Heart left ventricle (tissue), 16 donors: ENCODE data around the gene KRT2. TPM values are rescaled to one million over a fixed set of nuclear protein-coding genes. Genes with fewer than 3 reads are reported as not detected.

Experiments used
- ATAC-seq, 4 donors: fragments of 200-7000 bp; cut with Tn5 transposase; one replicate each; pipeline ENCODE4 v1.9.1; 2020 to 2022; ENCODE audit warnings: moderate library complexity in 4 of 4, mild to moderate bottlenecking in 3 of 4, moderate number of reproducible peaks in 1 of 4
- DNase-seq, 5 donors: peaks; one replicate each; pipeline ENCODE4 v3.0.0-alpha.2; 2020
- H3K27ac ChIP-seq, 12 donors: fragments of 200-600 bp; sonication (generic) in 4 of 12; one replicate each; pipeline versions ENCODE4 v1.5.0 to v1.8.0; 2016 to 2022; ENCODE audit warnings: mild to moderate bottlenecking in 2 of 12
- H3K27me3 ChIP-seq, 9 donors: fragments of 200-600 bp; sonication (generic) in 2 of 9; one replicate each; pipeline versions ENCODE4 v1.5.1 to v1.8.0; 2016 to 2022; ENCODE audit warnings: mild to moderate bottlenecking in 3 of 9
- H3K36me3 ChIP-seq, 9 donors: fragments of 200-600 bp; sonication (generic) in 2 of 9; one replicate each; pipeline versions ENCODE4 v1.5.0 to v1.8.0; 2018 to 2022; ENCODE audit warnings: mild to moderate bottlenecking in 2 of 9
- H3K4me1 ChIP-seq, 12 donors: fragments of 200-600 bp; sonication (generic) in 4 of 12; one replicate each; pipeline versions ENCODE4 v1.5.0 to v1.8.0; 2016 to 2022; ENCODE audit warnings: mild to moderate bottlenecking in 3 of 12
- H3K4me3 ChIP-seq, 12 donors: fragments of 200-600 bp; sonication (generic) in 4 of 12; one replicate each; pipeline versions ENCODE4 v1.5.0 to v1.8.0; 2017 to 2022; ENCODE audit warnings: mild to moderate bottlenecking in 9 of 12, moderate library complexity in 4 of 12
- H3K9me3 ChIP-seq, 12 donors: fragments of 200-600 bp; sonication (generic) in 4 of 12; one replicate each; pipeline versions ENCODE4 v1.5.0 to v1.8.0; 2016 to 2022; ENCODE audit warnings: mild to moderate bottlenecking in 1 of 12
- POLR2A ChIP-seq, 2 donors: fragments of 450-650 bp; IDR thresholded peaks; one replicate each; pipeline ENCODE4 v1.6.1; 2017; ENCODE audit warnings: antibody characterized with exemption in 2 of 2, mild to moderate bottlenecking in 2 of 2, moderate library complexity in 2 of 2
- WGBS, 4 donors: extraction: QIAGEN DNeasy Blood & Tissue Kit in 2 of 4; methylation state at CpG; one replicate each; pipeline versions ENCODE4 v1.1.5 to v1.1.7; 2013 to 2018; 5-methylcytosine and 5-hydroxymethylcytosine counted together
- intact Hi-C, 10 donors: fragments of 100-400 bp; cut with DNase I; formaldehyde crosslinking; loops; one replicate each; pipeline versions ENCODE4 v1.11.1 to v1.14.2; 2022
- polyA plus RNA-seq, 2 donors: library from polyadenylated mRNA; stranded (reverse); fragments of 200-250 nt; gene quantifications; one replicate each; pipeline ENCODE4 v1.2.3, GENCODE V29; 2013
- total RNA-seq, 9 donors: library from RNA; depleted of rRNA in 2 of 9; stranded (reverse); fragments of >200 nt in 2 of 9; fragmentation: NEBNext Ultra II Directional in 3 of 9; extraction: Animal tissue kit (Norgen Biotek cat#: 25700) in 3 of 9; gene quantifications; one replicate each; pipeline versions ENCODE4 v1.1.0 to v1.2.4, GENCODE V29; 2016 to 2023
- TF ChIP-seq, protein P1 (sequence below), 12 donors: fragments of 200-600 bp; sonication (generic) in 4 of 12; IDR thresholded peaks; one replicate each; pipeline versions ENCODE4 v1.5.0 to v1.8.0; 2018 to 2022; ENCODE audit warnings: antibody characterized with exemption in 12 of 12, mild to moderate bottlenecking in 5 of 12
- donor health status: ischemic (EF 13 %, LVEDD 7.1; RV severe dilation, severe dysfunction).
- donor health status: healthy with polysubstance abuse.
- donor health status: DM: no; HTN: yes; CAD: no.
- donor health status: DM: no; HTN: no; CAD: no.
- donor health status: ischemic (EF 25% LVEDD 6.9; RV normal size, moderate dysfunction).
- donor health status: ischemic (EF 25% LVEDD 5.7; RV mildly dilated, moderate dysfunction).
- donor health status: healthy.
- donor health status: DM: yes; HTN: yes; CAD: no.
- donor health status: ischemic (EF 35%, LVEDD 5.7; RV mildly dilated, moderate dysfunction).
- donor health status: nonischemic (EF 11% LVEDD 7.7; RV severe dilation, severe dysfunction).
- donor health status: DM: yes; HTN: yes; CAD: no.
- donor health status: PGD.
- donor health status: ischemic (EF 29% LVEDD 5.4; RV normal size, mild dysfunction).
- donor health status: nonischemic (EF 23%, LVEDD 6.1; RV moderate dilation, normal function).

Gene KRT2
- total and polyA plus RNA-seq, 11 donors = not detected

DNA sequence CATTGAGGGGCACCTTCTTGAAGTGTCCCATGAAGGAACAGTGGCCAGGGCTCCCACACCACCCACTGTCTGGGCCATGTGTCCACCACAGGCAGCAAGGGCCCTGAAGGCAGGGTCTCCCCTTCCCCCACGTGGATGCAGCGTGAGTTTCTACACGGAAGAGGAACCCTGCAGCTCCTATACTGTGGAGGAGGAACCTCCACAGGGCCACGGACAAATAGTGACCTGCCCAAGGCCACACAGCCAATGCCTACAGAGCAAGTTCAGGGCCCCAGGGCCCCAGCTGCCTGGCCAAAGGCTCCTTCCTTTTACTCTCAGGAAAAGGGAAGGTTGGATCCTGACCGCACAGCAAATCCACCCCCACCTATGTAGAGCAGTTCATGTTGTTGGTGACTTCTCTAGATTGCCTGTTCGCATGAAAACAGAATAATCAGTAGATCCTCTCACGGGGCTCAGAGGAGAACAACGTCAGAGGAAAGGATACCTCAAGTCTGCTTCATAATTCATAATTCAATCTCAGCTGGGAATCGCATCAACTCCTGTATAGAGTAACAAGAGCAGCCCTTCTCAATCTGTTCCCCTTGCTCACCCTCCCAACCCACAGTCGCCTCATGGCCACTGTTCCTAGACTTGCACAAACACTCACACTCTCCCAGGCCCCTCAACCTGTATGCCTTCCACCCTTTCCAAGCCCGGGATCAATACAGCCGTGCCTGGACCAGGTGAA lies 22.6 kb downstream of the KRT2 start:
- Histone ChIP-seq H3K4me1 (peaks cover 0 to under 1% (median 0%) of the 10 kb centered on the region in 12 donors), H3K27ac (no peak overlapping the region), H3K9me3 (no peaks in the 10 kb centered on the region), H3K27me3 (peaks cover 0 to 14% (median 0%) of the 10 kb centered on the region in 9 donors), H3K4me3 (no peak overlapping the region), H3K36me3 (no peaks in the 10 kb centered on the region)
- TF ChIP-seq, protein P1, sequence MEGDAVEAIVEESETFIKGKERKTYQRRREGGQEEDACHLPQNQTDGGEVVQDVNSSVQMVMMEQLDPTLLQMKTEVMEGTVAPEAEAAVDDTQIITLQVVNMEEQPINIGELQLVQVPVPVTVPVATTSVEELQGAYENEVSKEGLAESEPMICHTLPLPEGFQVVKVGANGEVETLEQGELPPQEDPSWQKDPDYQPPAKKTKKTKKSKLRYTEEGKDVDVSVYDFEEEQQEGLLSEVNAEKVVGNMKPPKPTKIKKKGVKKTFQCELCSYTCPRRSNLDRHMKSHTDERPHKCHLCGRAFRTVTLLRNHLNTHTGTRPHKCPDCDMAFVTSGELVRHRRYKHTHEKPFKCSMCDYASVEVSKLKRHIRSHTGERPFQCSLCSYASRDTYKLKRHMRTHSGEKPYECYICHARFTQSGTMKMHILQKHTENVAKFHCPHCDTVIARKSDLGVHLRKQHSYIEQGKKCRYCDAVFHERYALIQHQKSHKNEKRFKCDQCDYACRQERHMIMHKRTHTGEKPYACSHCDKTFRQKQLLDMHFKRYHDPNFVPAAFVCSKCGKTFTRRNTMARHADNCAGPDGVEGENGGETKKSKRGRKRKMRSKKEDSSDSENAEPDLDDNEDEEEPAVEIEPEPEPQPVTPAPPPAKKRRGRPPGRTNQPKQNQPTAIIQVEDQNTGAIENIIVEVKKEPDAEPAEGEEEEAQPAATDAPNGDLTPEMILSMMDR (IDR thresholded peaks at IDR 0.05) = no peak
- no peak for TF ChIP-seq POLR2A (IDR thresholded peaks at IDR 0.05)
- intact Hi-C loops = no loop called here
- ATAC-seq = no peak
- WGBS, 4 donors = 81 to 88% (median 82%) methylated on average over 10 to 12 of the region's 12 CpGs
- DNase-seq = no peak

DNA sequence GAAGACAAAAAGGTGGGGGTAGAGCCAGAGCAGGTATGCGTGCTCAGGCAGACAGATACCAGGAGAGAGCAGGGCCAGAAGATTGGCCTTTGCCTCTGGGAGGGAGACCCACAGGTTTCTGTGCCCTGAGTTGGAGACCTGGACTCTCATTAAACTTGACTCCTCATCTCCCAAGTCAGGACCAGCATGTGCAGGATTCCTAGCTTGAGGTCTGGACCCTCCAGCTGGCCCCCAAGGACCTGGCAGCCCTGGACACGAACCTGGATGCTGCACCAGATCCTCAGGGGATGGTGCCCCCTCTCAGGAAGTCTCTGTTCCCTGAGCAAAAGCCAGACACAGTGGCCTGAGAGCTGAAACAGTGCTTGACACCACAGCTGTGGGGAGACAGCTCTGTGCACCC lies 23.2 kb downstream of the KRT2 start:
- ATAC-seq = no peak
- Histone ChIP-seq H3K4me1 (no peaks in the 10 kb centered on the region), H3K36me3 (no peaks in the 10 kb centered on the region), H3K27me3 (peaks cover 0 to 16% (median 0%) of the 10 kb centered on the region in 9 donors), H3K9me3 (peaks cover 0 to 4% (median 0%) of the 10 kb centered on the region in 12 donors), H3K4me3 (no peak overlapping the region), H3K27ac (no peak overlapping the region)
- intact Hi-C loops = no loop called here
- TF ChIP-seq POLR2A (IDR thresholded peaks at IDR 0.05) = no peak
- TF ChIP-seq, protein P1 (IDR thresholded peaks at IDR 0.05) = no peak
- no peak for DNase-seq
- 56 to 81% (median 72%) methylated on average over 2 of the region's 2 CpGs for WGBS, 4 donors

DNA sequence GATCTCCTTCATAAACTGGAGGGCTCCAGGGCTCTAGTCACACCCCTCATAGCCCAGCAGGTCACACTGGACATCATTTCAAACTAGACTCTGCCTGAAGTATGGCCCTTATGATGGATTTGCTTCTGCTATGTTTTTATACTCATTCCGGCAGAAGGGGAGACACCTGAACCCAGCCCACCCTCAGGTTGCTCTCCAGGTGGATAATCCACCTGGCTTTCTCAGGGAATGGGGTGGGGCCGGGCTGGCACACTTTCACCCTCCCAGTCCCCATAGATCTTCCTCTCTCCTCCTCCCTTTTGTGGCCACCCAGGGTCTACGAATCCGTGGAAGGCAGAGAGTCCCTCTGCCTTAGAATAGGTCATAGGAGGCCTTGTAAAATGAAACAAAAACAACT lies 23.9 kb downstream of the KRT2 start:
- ATAC-seq (no peak), DNase-seq (no peak)
- Histone ChIP-seq H3K4me1 (no peaks in the 10 kb centered on the region), H3K36me3 (no peaks in the 10 kb centered on the region), H3K4me3 (no peak overlapping the region), H3K27me3 (peaks cover 0 to 16% (median 0%) of the 10 kb centered on the region in 9 donors), H3K9me3 (peaks cover 0 to 8% (median 0%) of the 10 kb centered on the region in 12 donors), H3K27ac (no peak overlapping the region)
- 75 to 87% (median 81%) methylated on average over 4 of the region's 4 CpGs for WGBS, 4 donors
- intact Hi-C loops = no loop called here
- TF ChIP-seq, protein P1 (IDR thresholded peaks at IDR 0.05) = no peak

DNA sequence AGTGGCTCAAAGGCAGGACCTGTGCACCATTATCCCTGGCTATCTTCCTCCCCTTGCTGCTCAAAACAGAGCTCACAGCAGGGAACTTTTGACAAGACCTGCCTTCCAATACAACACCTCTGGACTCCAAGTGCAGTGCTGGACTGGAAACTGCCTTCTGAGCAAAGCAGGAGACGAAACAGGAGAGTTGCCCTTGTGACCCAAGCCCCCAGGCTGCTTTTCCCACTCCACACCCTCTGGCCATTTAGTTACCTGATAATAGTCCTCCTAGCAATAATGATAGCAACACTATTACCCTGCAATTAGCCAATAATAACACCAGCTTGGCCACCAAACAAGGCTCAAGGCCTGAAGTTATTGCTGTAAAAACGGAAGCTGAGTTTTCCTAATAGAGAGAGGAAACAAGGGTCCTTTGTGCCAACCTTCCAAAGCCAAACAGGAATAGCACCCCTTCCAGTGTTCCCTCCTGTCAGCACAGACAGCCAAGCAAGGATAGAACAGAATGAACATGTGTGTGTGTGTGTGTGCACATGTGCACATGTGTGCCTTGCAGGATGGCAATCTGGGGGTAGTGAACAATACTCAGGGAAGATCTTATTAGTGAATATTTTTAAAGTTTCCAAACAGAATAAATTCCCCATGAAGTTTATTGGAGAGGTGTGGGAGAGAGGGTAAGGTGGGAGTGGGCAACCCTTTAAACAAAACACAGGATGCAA lies 24.5 kb downstream of the KRT2 start:
- TF ChIP-seq, protein P1 (IDR thresholded peaks at IDR 0.05) = no peak
- no peak for TF ChIP-seq POLR2A (IDR thresholded peaks at IDR 0.05)
- ATAC-seq = no peak
- Histone ChIP-seq H3K27ac (no peak overlapping the region), H3K36me3 (no peaks in the 10 kb centered on the region), H3K27me3 (peaks cover 0 to 16% (median 0%) of the 10 kb centered on the region in 9 donors), H3K4me3 (no peak overlapping the region), H3K4me1 (no peaks in the 10 kb centered on the region), H3K9me3 (peaks cover 0 to 8% (median 0%) of the 10 kb centered on the region in 12 donors)
- WGBS, 4 donors = 53 to 64% (median 62%) methylated on average over 2 of the region's 2 CpGs
- no peak for DNase-seq
- intact Hi-C loops = no loop called here
